Sigmoid colon (tissue), 4 donors: ENCODE measurements around the gene SIRT2.

ENCODE experiments used
- CTCF ChIP-seq, 4 experiments: fragments of 450-650 bp in 3 of 4; fragments of 200-600 bp in 1 of 4; IDR thresholded peaks; one replicate each; pipeline ENCODE4 v1.5.1; 2016 to 2019; ENCODE audit warnings: antibody characterized with exemption in 4 of 4, mild to moderate bottlenecking in 3 of 4, moderate library complexity in 2 of 4
- POLR2A ChIP-seq, 2 donors: fragments of 450-650 bp; IDR thresholded peaks; one replicate each; pipeline ENCODE4 v1.6.1; 2016; ENCODE audit warnings: antibody characterized with exemption in 2 of 2, mild to moderate bottlenecking in 2 of 2, moderate library complexity in 2 of 2
- POLR2AphosphoS5 ChIP-seq, 4 donors: sonication (generic); formaldehyde crosslinking; IDR thresholded peaks; one replicate each; pipeline ENCODE4 v1.6.1; 2017; ENCODE audit warnings: antibody characterized with exemption in 4 of 4

- no peak for TF ChIP-seq CTCF (IDR thresholded peaks at IDR 0.05)
- TF ChIP-seq POLR2AphosphoS5 (IDR thresholded peaks at IDR 0.05), result no peak
- TF ChIP-seq POLR2A (IDR thresholded peaks at IDR 0.05), result no peak
Observed at GRCh38 chr19:38946229-38947010, 47.0 kb upstream of the SIRT2 start.
